Measurements from ENCODE around the gene GPS1. TPM values are rescaled to one million over a fixed set of nuclear protein-coding genes. Genes with fewer than 3 reads are reported as not detected.

GPS1 gene
- total and polyA plus RNA-seq, 9 of the 15 experiments (the other 6 are each of a cell fraction or from before 2014, with no cell fraction given): 3.1 to 167 (median 69.9) TPM

DNA sequence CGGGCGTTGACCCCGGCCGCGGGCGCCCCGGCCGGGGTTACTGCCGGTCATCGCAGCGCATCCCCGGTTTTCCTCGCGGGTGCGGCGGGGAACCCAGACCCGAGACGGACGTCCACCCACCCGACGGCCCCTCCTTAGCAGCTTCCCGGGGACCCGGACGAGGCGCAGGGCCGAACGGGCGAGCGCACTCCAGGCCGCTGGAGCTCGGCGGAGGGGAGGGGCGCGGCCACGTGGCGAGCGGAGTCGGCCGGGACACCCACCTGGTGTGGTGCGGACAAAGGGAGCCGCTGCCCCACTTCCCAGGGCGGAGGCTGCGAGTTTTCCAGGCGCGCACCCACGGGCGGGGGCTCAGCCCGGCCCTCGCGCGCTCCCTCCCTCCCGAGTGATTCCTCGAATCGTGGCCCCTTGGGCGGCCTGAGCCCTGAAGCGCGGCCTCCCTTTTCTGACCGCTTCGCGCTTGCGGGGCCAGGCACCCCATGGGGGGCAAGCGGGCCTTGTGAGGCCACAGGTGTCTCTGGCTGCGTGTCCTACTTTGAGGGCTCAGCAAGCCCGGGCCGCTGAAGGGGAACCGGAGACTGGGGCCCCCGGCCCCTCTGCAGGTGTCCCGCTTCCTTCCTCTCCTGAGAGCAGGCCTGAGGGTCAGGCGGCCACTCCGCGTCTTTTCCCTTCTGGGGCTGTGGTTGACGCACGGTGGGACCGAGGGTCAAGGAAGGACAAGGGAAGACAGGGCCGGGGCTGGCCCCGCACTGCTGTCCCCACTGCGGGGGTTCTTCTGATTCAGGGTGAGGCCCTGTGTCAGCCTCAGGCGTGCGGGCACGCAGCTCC lies 47.5 kb downstream of the GPS1 start (continued):
- TF ChIP-seq, protein P1, sequence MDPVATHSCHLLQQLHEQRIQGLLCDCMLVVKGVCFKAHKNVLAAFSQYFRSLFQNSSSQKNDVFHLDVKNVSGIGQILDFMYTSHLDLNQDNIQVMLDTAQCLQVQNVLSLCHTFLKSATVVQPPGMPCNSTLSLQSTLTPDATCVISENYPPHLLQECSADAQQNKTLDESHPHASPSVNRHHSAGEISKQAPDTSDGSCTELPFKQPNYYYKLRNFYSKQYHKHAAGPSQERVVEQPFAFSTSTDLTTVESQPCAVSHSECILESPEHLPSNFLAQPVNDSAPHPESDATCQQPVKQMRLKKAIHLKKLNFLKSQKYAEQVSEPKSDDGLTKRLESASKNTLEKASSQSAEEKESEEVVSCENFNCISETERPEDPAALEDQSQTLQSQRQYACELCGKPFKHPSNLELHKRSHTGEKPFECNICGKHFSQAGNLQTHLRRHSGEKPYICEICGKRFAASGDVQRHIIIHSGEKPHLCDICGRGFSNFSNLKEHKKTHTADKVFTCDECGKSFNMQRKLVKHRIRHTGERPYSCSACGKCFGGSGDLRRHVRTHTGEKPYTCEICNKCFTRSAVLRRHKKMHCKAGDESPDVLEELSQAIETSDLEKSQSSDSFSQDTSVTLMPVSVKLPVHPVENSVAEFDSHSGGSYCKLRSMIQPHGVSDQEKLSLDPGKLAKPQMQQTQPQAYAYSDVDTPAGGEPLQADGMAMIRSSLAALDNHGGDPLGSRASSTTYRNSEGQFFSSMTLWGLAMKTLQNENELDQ (CRISPR knock-in tag; IDR thresholded peaks at IDR 0.05; ENCODE audit: borderline replicate concordance): peak; percentile 63; the same call in 1 of the 2 replicates
- peak; percentile 17 for TF ChIP-seq KDM5B (IDR thresholded peaks at IDR 0.05; ENCODE audit: insufficient replicate concordance, low read depth, low read length)
- TF ChIP-seq, protein P2, sequence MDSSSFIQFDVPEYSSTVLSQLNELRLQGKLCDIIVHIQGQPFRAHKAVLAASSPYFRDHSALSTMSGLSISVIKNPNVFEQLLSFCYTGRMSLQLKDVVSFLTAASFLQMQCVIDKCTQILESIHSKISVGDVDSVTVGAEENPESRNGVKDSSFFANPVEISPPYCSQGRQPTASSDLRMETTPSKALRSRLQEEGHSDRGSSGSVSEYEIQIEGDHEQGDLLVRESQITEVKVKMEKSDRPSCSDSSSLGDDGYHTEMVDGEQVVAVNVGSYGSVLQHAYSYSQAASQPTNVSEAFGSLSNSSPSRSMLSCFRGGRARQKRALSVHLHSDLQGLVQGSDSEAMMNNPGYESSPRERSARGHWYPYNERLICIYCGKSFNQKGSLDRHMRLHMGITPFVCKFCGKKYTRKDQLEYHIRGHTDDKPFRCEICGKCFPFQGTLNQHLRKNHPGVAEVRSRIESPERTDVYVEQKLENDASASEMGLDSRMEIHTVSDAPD (CRISPR knock-in tag; IDR thresholded peaks at IDR 0.05): peak; percentile 36; the same call in 1 of the 2 replicates
- peak; percentile 80 for TF ChIP-seq PCBP1 (IDR thresholded peaks at IDR 0.05; ENCODE audit: low read depth, low read length, poor library complexity, severe bottlenecking)
- peak; percentile 63; the same call in 1 of the 2 replicates for TF ChIP-seq ERF (CRISPR knock-in tag; IDR thresholded peaks at IDR 0.05)
- no peak for TF ChIP-seq KAT8 (IDR thresholded peaks at IDR 0.05; ENCODE audit: low read depth)
- no peak for TF ChIP-seq GTF2F1 (IDR thresholded peaks at IDR 0.05; ENCODE audit: low read depth, low read length)
- TF ChIP-seq POLR2A (conservative IDR thresholded peaks at IDR 0.05): peak; percentile 50
- TF ChIP-seq, protein P3, sequence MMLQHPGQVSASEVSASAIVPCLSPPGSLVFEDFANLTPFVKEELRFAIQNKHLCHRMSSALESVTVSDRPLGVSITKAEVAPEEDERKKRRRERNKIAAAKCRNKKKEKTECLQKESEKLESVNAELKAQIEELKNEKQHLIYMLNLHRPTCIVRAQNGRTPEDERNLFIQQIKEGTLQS (IDR thresholded peaks at IDR 0.05): no peak
- TF ChIP-seq, protein P3 (CRISPR knock-in tag; conservative IDR thresholded peaks at IDR 0.05): 0 out of 2 replicates have a peak, but pooled peaks have one; percentile 64
- no peak for TF ChIP-seq TFAM (CRISPR knock-in tag; conservative IDR thresholded peaks at IDR 0.05)

Measured in K562 (cell line).